ENCODE results near the gene PLEKHA3.
A peak's percentile ranks its signal among the peaks of the same experiment; 100 is the strongest.
"Not testable (repeated sequence)": the region's sequence is repeated elsewhere in the genome, so short reads cannot be mapped to it uniquely, and the experiment has no call there.

Gene PLEKHA3

DNA sequence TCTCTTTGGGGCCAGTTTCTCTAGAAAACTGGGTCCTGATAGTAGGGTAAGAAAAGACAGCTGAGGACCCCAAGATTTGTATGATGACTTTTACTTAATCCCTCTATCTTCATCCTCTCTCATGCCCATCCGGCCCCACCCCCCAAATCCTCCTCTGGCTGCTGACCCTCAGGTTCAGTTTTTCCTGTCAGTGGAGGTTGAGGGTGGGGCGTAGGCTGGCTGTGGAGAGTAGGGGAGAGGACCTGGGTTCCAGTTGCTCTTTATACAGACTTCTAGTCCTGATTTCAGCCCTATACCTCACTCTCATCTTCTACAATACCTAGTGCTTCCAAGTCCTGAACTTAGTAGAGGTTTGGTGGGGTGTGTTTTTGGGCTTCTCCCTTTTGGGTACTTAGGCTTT lies 28.4 kb downstream of the PLEKHA3 start:
- Histone ChIP-seq H3K4me3 (ENCODE audit: low read length) (no peak overlapping the region), H3K36me3 (ENCODE audit: insufficient read depth, low read length) (peaks cover 14% of the 10 kb centered on the region), H3K9me3 (replicated peaks; ENCODE audit: low read length) (no peaks in the 10 kb centered on the region), H3K9ac (ENCODE audit: low read depth, low read length) (no peak overlapping the region), H3K4me2 (ENCODE audit: low read length) (no peak overlapping the region), H3K27me3 (ENCODE audit: control insufficient read depth, insufficient read depth, low read length) (no peaks in the 10 kb centered on the region), H3K4me1 (ENCODE audit: control insufficient read depth, insufficient read depth, low read length) (no peaks in the 10 kb centered on the region)

DNA sequence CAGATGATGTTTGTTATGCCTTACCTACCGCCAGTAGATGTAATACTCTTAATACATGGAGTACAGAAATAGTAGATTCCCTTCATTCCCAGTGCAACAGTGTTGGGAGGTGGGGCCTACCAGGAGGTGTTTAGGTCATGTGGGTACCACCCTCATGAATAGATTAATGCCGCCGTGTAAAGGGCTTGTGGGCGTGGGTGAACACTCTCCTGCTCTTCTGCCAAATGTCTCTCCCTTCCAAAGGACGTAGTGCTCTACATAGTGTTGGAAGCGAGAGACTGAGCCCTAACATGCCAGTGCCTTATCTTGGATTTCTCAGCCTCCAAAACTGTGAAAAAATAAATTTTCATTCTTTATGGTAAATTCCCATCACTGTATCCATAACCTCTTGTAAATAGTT lies 30.1 kb downstream of the PLEKHA3 start:
- Histone ChIP-seq H3K27me3 (ENCODE audit: control insufficient read depth, insufficient read depth, low read length) (no peaks in the 10 kb centered on the region), H3K36me3 (ENCODE audit: insufficient read depth, low read length) (peaks cover 4% of the 10 kb centered on the region), H3K9me3 (replicated peaks; ENCODE audit: low read length) (no peaks in the 10 kb centered on the region), H3K4me2 (ENCODE audit: low read length) (no peak overlapping the region), H3K4me1 (ENCODE audit: control insufficient read depth, insufficient read depth, low read length) (peaks cover 9% of the 10 kb centered on the region), H3K4me3 (ENCODE audit: low read length) (no peak overlapping the region), H3K9ac (ENCODE audit: low read depth, low read length) (no peak overlapping the region)

DNA sequence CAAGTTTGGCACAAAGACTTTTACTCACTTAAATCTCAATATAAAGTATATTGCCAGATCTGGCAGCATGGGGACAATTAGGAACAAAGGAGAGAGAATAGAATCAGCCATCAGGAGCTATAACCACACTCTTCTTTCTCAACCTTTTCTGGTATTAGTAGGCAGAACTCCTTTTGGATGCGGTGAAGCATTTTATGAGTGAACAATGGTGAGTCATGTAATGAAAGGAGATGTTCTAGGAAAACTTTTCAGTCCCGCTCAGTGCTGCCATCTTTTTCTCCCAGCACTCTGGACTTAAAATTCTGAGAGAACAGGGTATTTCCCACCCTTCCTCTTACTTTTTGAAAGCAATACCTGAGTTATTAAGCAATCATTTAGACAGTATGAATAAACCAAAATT lies 32.2 kb downstream of the PLEKHA3 start:
- Histone ChIP-seq H3K4me2 (ENCODE audit: low read length) (peak overlapping the region; percentile 2), H3K27me3 (ENCODE audit: control insufficient read depth, insufficient read depth, low read length) (no peaks in the 10 kb centered on the region), H3K9me3 (replicated peaks; ENCODE audit: low read length) (no peaks in the 10 kb centered on the region)

DNA sequence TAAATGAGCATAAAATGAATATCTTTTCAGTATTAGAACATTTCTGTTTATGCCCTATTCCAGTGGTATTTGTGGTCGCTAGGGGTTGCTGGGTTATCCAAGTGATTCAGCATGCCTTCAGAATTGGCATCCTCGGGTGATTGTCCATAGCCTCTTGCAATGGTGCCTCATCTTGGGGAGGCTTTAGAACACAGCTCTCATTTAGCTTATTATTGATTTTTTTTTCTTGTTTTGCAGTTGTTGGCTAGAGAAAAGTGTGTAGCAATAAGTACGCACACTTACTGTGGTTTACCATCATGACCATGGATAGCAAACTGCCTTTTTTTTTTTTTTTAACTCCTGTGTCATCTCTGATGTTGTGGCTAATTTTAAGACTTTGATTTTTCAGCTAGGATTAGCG lies 33.6 kb downstream of the PLEKHA3 start:
- Histone ChIP-seq H3K27me3 (ENCODE audit: control insufficient read depth, insufficient read depth, low read length) (no peaks in the 10 kb centered on the region), H3K4me2 (ENCODE audit: low read length) (no peak overlapping the region), H3K9ac (ENCODE audit: low read depth, low read length) (no peak overlapping the region), H3K4me3 (ENCODE audit: low read length) (no peak overlapping the region), H3K36me3 (ENCODE audit: insufficient read depth, low read length) (peaks cover 17% of the 10 kb centered on the region), H3K9me3 (replicated peaks; ENCODE audit: low read length) (no peaks in the 10 kb centered on the region), H3K4me1 (ENCODE audit: control insufficient read depth, insufficient read depth, low read length) (peaks cover 9% of the 10 kb centered on the region)

More for the DNA sequence above, 32.2 kb downstream of the PLEKHA3 start:
- H3K4me3 ChIP-seq (ENCODE audit: low read length), result no peak overlapping the region
- peaks cover 3% of the 10 kb centered on the region for H3K36me3 ChIP-seq (ENCODE audit: insufficient read depth, low read length)
- H3K9ac ChIP-seq (ENCODE audit: low read depth, low read length), result no peak overlapping the region
- peaks cover 9% of the 10 kb centered on the region for H3K4me1 ChIP-seq (ENCODE audit: control insufficient read depth, insufficient read depth, low read length)

DNA sequence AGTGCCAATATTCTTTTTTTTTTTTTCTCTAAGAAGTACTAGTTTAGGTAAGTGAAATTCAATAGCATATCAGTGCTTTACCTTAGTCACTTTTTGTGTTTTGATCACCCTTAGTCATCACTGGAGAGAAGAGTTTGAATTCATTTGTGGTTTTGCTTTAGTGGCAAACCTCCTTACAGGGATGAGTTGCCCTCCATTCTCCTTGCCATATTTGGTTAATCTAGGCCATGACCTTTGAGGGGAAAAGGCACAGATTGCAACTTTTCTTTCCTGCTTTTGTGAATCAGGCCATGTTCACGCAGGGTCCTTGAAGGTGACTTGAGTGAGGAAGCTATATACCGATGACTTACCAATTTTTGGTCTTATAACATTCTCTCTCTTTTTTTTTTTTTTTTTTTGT lies 34.4 kb downstream of the PLEKHA3 start:
- Histone ChIP-seq H3K4me3 (ENCODE audit: low read length) (no peak overlapping the region), H3K27me3 (ENCODE audit: control insufficient read depth, insufficient read depth, low read length) (no peaks in the 10 kb centered on the region), H3K36me3 (ENCODE audit: insufficient read depth, low read length) (peaks cover 20% of the 10 kb centered on the region), H3K4me2 (ENCODE audit: low read length) (no peak overlapping the region), H3K9me3 (replicated peaks; ENCODE audit: low read length) (no peaks in the 10 kb centered on the region), H3K9ac (ENCODE audit: low read depth, low read length) (no peak overlapping the region), H3K4me1 (ENCODE audit: control insufficient read depth, insufficient read depth, low read length) (peaks cover 9% of the 10 kb centered on the region)

DNA sequence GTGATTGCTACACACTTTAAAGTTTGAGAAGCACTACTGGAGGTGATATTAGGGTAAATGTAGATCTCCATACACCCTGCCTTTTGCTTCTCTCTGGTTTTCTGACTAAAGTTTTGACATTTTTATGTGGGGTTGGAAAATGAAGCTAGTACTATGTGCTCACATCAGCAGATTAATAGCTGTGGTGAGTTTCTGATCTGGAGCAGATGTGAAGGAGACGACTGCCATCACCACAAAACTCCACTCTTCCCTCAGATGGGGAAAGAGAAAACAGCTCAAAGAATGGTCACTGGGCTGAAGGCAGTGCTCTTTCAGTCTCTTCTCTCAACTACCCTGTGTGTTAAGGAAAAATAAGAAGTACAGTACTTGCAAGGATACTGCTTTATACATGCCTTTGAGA lies 37.2 kb downstream of the PLEKHA3 start:
- Histone ChIP-seq H3K9ac (ENCODE audit: low read depth, low read length) (no peak overlapping the region), H3K27me3 (ENCODE audit: control insufficient read depth, insufficient read depth, low read length) (no peaks in the 10 kb centered on the region), H3K4me3 (ENCODE audit: low read length) (no peak overlapping the region), H3K4me2 (ENCODE audit: low read length) (no peak overlapping the region), H3K36me3 (ENCODE audit: insufficient read depth, low read length) (peaks cover 20% of the 10 kb centered on the region), H3K4me1 (ENCODE audit: control insufficient read depth, insufficient read depth, low read length) (peaks cover 9% of the 10 kb centered on the region), H3K9me3 (replicated peaks; ENCODE audit: low read length) (no peaks in the 10 kb centered on the region)

DNA sequence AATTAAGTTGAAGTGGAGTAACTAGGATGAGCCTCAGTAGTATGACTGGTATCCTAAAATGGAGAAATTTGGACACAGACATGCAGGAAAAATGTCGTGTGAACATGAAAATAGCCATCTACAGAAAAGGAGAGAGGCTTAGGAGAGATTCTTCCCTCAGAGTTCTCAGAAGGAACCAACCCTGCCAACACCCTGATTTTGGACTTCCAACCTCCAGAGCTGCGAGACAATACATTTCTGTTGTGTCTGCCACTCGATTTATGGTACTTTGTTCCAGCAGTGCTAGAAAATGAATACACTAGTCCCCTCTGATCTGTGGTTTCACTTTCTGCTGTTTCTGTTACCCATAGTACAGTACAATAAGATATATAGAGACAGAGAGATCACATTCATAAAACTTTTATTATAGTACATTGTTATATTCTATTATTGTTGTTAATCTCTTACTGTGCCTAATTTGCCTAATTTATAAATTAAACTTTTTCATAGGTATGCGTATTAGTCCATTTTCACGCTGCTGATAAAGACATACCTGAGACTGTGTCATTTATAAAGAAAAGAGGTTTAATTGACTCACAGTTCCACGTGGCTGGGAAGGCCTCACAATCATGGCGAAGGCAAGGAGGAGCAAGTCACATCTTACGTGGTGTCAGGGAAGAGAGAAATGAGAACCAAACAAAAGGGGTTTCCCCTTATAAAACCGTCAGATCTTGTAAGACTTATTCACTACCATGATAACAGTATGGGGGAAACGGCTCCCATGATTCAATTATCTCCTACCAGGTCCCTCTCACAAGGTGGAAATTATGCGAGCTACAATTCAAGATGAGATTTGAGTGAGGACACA lies 41.3 kb downstream of the PLEKHA3 start:
- H3K4me3 ChIP-seq (ENCODE audit: low read length), result no peak overlapping the region
- H3K9me3 ChIP-seq (replicated peaks; ENCODE audit: low read length), result no peaks in the 10 kb centered on the region
- H3K4me2 ChIP-seq (ENCODE audit: low read length), result no peak overlapping the region
- H3K4me1 ChIP-seq (ENCODE audit: control insufficient read depth, insufficient read depth, low read length), result no peaks in the 10 kb centered on the region
- no peaks in the 10 kb centered on the region for H3K27me3 ChIP-seq (ENCODE audit: control insufficient read depth, insufficient read depth, low read length)
- peaks cover 20% of the 10 kb centered on the region for H3K36me3 ChIP-seq (ENCODE audit: insufficient read depth, low read length)
- H3K9ac ChIP-seq (ENCODE audit: low read depth, low read length), result no peak overlapping the region

DNA sequence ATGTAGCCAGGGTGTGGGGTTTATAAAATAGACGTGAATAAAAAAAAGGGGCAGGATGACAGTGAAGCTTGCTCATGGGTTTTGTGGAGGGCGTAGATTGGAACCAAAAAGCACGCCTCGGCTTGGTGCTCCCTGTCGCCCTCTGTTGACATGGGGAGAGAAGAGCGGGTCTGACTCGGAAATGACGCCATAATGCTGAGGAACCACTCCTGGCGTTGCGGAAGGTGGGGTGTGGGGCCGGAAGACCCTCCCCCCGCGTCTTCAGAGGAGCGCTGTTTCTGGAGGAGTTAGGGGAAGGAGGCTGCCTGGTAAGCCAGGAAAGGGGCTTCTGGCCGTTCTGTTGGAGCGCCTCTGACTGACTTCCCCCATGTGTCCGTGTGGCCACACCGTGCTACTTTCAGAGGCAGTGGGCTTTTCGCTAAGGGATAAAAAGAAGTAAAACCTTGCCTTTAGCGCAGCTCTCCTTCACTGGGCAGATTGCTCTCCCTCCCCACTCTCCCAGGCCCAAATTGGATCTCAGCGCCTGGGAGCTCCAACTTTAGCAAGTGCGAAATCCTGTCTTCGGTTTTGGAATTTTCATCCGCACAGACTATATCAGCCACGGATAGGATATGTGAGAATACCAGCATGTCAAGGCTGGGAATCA lies 42.8 kb downstream of the PLEKHA3 start:
- Histone ChIP-seq H3K4me1 (ENCODE audit: control insufficient read depth, insufficient read depth, low read length) (no peaks in the 10 kb centered on the region), H3K9me3 (replicated peaks; ENCODE audit: low read length) (no peaks in the 10 kb centered on the region), H3K27me3 (ENCODE audit: control insufficient read depth, insufficient read depth, low read length) (no peaks in the 10 kb centered on the region), H3K4me2 (ENCODE audit: low read length) (peak overlapping the region; percentile 81), H3K9ac (ENCODE audit: low read depth, low read length) (peak overlapping the region; percentile 80), H3K36me3 (ENCODE audit: insufficient read depth, low read length) (peaks cover 11% of the 10 kb centered on the region), H3K4me3 (ENCODE audit: low read length) (peak overlapping the region; percentile 77)

DNA sequence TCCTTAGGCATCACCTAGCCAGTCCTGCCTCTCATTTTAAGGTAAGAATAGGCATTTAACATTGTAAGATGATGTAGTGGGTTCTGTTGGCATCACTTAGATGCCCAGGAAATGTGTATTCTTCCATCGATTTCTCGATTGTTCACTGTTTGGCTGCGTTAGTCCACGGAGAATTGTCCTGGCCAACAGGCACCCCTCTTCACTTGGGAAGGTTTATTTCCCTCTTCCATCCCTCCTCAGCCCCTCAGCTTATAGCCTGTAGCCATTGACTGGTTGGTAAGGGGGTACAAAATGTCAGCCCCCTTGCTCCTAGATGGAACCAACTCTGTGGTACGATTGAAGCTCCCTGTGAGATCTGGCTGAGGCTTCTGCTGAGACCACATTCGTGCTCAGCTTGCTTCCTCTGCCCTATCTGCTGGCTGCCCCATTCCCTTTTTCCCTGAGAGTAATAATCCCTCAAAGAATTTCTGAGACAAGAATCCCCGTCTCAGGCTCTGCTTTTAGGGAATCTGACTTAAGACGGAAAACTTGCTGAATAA lies 43.4 kb downstream of the PLEKHA3 start:
- no peaks in the 10 kb centered on the region for H3K9me3 ChIP-seq (replicated peaks; ENCODE audit: low read length)
- H3K36me3 ChIP-seq (ENCODE audit: insufficient read depth, low read length), result peaks cover 5% of the 10 kb centered on the region
- peak overlapping the region; percentile 81 for H3K4me2 ChIP-seq (ENCODE audit: low read length)
- no peaks in the 10 kb centered on the region for H3K4me1 ChIP-seq (ENCODE audit: control insufficient read depth, insufficient read depth, low read length)
- H3K9ac ChIP-seq (ENCODE audit: low read depth, low read length), result peak overlapping the region; percentile 80
- H3K4me3 ChIP-seq (ENCODE audit: low read length), result peak overlapping the region; percentile 77
- H3K27me3 ChIP-seq (ENCODE audit: control insufficient read depth, insufficient read depth, low read length), result no peaks in the 10 kb centered on the region

DNA sequence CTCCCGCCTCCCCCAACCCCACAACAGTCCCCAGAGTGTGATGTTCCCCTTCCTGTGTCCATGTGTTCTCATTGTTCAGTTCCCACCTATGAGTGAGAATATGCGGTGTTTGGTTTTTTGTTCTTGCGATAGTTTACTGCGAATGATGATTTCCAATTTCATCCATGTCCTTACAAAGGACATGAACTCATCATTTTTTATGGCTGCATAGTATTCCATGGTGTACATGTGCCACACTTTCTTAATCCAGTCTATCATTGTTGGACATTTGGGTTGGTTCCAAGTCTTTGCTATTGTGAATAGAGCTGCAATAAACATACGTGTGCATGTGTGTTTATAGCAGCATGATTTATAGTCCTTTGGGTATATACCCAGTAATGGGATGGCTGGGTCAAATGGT lies 44.8 kb downstream of the PLEKHA3 start:
- not testable (repeated sequence) for H3K4me1 ChIP-seq (ENCODE audit: control insufficient read depth, insufficient read depth, low read length); H3K4me2 ChIP-seq (ENCODE audit: low read length); H3K27me3 ChIP-seq (ENCODE audit: control insufficient read depth, insufficient read depth, low read length); H3K36me3 ChIP-seq (ENCODE audit: insufficient read depth, low read length); H3K4me3 ChIP-seq (ENCODE audit: low read length); H3K9ac ChIP-seq (ENCODE audit: low read depth, low read length); H3K9me3 ChIP-seq (replicated peaks; ENCODE audit: low read length)

DNA sequence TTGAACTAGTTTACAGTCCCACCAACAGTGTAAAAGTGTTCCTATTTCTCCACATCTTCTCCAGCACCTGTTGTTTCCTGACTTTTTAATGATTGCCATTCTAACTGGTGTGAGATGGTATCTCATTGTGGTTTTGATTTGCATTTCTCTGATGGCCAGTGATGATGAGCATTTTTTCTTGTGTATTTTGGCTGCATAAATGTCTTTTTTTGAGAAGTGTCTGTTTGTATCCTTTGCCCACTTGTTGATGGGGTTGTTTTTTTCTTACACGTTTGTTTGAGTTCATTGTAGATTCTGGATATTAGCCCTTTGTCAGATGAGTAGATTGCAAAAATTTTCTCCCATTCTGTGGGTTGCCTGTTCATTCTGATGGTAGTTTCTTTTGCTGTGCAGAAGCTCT lies 45.2 kb downstream of the PLEKHA3 start:
- H3K4me2 ChIP-seq (ENCODE audit: low read length); H3K4me1 ChIP-seq (ENCODE audit: control insufficient read depth, insufficient read depth, low read length); H3K27me3 ChIP-seq (ENCODE audit: control insufficient read depth, insufficient read depth, low read length); H3K36me3 ChIP-seq (ENCODE audit: insufficient read depth, low read length); H3K9me3 ChIP-seq (replicated peaks; ENCODE audit: low read length); H3K9ac ChIP-seq (ENCODE audit: low read depth, low read length); H3K4me3 ChIP-seq (ENCODE audit: low read length): not testable (repeated sequence)

All from skeletal muscle satellite cell (primary cell).